Measurements from ENCODE around the gene DYNC2I2. TPM values are rescaled to one million over a fixed set of nuclear protein-coding genes. Genes with fewer than 3 reads are reported as not detected.

The DYNC2I2 gene
- total and polyA plus RNA-seq, 2 experiments from 2014 or later: 58.8 to 93.1 TPM

DNA sequence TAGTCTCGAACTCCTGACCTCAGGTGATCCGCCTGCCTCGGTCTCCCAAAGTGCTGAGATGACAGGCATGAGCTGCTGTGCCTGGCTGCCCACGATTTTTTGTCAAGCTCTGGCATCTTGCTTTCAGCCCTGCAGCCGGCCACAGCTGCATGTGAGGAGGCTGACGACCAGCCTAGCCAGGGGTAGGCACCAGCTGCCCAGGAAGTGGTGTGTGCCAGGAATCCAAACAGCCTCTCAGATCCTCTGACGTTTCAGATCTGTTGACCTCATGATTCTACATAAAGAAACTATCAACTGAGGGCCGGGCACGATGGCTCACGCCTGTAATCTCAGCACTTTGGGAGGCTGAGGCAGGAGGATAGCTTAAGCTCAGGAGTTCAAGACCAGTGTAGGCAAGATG is 19.0 kb downstream of the DYNC2I2 start:
- H3F3A ChIP-seq (ENCODE audit: insufficient read depth): peaks cover 9% of the 10 kb centered on the region; the same call in 1 of the 2 replicates
- H3K9me2 ChIP-seq (ENCODE audit: insufficient read depth): no peaks in the 10 kb centered on the region
- H3K79me2 ChIP-seq (ENCODE audit: insufficient read depth): no peaks in the 10 kb centered on the region
- no peak overlapping the region for H2AFZ ChIP-seq
- H3K27me3 ChIP-seq (replicated peaks; ENCODE audit: insufficient read depth): no peaks in the 10 kb centered on the region
- TF ChIP-seq EZH2 (IDR thresholded peaks at IDR 0.05; ENCODE audit: insufficient read depth, poor library complexity, severe bottlenecking) (no peak), EZH2phosphoT487 (IDR thresholded peaks at IDR 0.05; ENCODE audit: insufficient read depth, low read depth) (no peak)
- H3K4me2 ChIP-seq (ENCODE audit: unreplicated experiment): no peak overlapping the region
- no peak overlapping the region for H3K27ac ChIP-seq
- in situ Hi-C loops (cut with MboI): no loop called here
- no peaks in the 10 kb centered on the region for H3K9me3 ChIP-seq (ENCODE audit: low read depth)
- H4K20me1 ChIP-seq (ENCODE audit: insufficient read depth): no peaks in the 10 kb centered on the region
- no peak overlapping the region for H3K4me3 ChIP-seq
- no peak for DNase-seq
- H3K4me1 ChIP-seq (ENCODE audit: insufficient read depth): peaks cover 10% of the 10 kb centered on the region
- no peak overlapping the region for H3K9ac ChIP-seq
- WGBS, 2 experiments (ENCODE audit: low coverage in 1 of 2, low lambda C conversion rate in 2 of 2, missing lambda C conversion rate in 2 of 2): 75 to 81% methylated on average over 10 of the region's 10 CpGs
- peaks cover 7% of the 10 kb centered on the region; the same call in 1 of the 2 replicates for H3K36me3 ChIP-seq (ENCODE audit: low read depth)

- Histone ChIP-seq H3K9me3 (ENCODE audit: low read depth) (no peaks in the 10 kb centered on the region), H3F3A (ENCODE audit: insufficient read depth) (peaks cover 12% of the 10 kb centered on the region), H3K79me2 (ENCODE audit: insufficient read depth) (no peaks in the 10 kb centered on the region), H3K4me1 (ENCODE audit: insufficient read depth) (peaks cover 10% of the 10 kb centered on the region), H3K9ac (no peak overlapping the region), H3K27ac (no peak overlapping the region), H3K36me3 (ENCODE audit: low read depth) (peaks cover 12% of the 10 kb centered on the region; the same call in 1 of the 2 replicates), H4K20me1 (ENCODE audit: insufficient read depth) (no peaks in the 10 kb centered on the region), H3K27me3 (replicated peaks; ENCODE audit: insufficient read depth) (no peaks in the 10 kb centered on the region), H2AFZ (no peak overlapping the region), H3K4me2 (ENCODE audit: unreplicated experiment) (no peak overlapping the region), H3K4me3 (no peak overlapping the region), H3K9me2 (ENCODE audit: insufficient read depth) (no peaks in the 10 kb centered on the region)
- in situ Hi-C loops (cut with MboI): no loop called here
- no peak for DNase-seq
- WGBS, 2 experiments (ENCODE audit: low coverage in 1 of 2, low lambda C conversion rate in 2 of 2, missing lambda C conversion rate in 2 of 2): 90 to 93% methylated on average over 18 to 19 of the region's 20 CpGs
- TF ChIP-seq EZH2phosphoT487 (IDR thresholded peaks at IDR 0.05; ENCODE audit: insufficient read depth, low read depth) (no peak), EZH2 (IDR thresholded peaks at IDR 0.05; ENCODE audit: insufficient read depth, poor library complexity, severe bottlenecking) (no peak)
Measured at GRCh38 chr9:128636556-128637530, 19.8 kb downstream of the DYNC2I2 start.

DNA sequence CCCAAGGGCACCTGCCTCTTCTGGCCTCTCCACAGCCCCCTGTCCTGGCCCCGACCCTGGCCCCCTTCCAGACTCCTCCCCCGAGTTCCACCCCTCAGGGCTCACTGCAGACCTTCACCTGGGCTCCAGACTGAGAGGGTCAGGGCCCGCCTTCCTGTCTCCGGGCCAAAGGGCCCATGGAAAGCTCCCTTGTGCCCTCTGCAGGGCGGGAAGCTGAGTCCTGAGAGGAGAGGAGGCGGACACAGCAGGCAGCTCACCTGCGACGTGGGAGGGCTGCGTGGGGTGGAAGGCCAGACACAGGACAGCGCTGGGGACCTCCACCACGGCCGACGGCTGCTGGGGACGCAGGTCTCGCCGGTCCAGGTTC is 20.6 kb downstream of the DYNC2I2 start:
- H2AFZ ChIP-seq: no peak overlapping the region
- H3K4me2 ChIP-seq (ENCODE audit: unreplicated experiment): peak overlapping the region; percentile 61
- H3K4me1 ChIP-seq (ENCODE audit: insufficient read depth): peaks cover 10% of the 10 kb centered on the region
- TF ChIP-seq EZH2phosphoT487 (IDR thresholded peaks at IDR 0.05; ENCODE audit: insufficient read depth, low read depth) (no peak), EZH2 (IDR thresholded peaks at IDR 0.05; ENCODE audit: insufficient read depth, poor library complexity, severe bottlenecking) (no peak)
- H4K20me1 ChIP-seq (ENCODE audit: insufficient read depth): no peaks in the 10 kb centered on the region
- H3K9ac ChIP-seq: peak overlapping the region; percentile 76
- H3F3A ChIP-seq (ENCODE audit: insufficient read depth): peaks cover 20% of the 10 kb centered on the region
- WGBS, 2 experiments (ENCODE audit: low coverage in 1 of 2, low lambda C conversion rate in 2 of 2, missing lambda C conversion rate in 2 of 2): 64 to 72% methylated on average over 14 to 16 of the region's 16 CpGs
- peaks cover 20% of the 10 kb centered on the region; the same call in 1 of the 2 replicates for H3K36me3 ChIP-seq (ENCODE audit: low read depth)
- peak overlapping the region; percentile 45; the same call in 1 of the 2 replicates for H3K4me3 ChIP-seq
- peak overlapping the region; percentile 85 for H3K27ac ChIP-seq
- no peaks in the 10 kb centered on the region for H3K9me3 ChIP-seq (ENCODE audit: low read depth)
- H3K9me2 ChIP-seq (ENCODE audit: insufficient read depth): no peaks in the 10 kb centered on the region
- peak; percentile 34 for DNase-seq
- in situ Hi-C loops (cut with MboI): no loop called here
- no peaks in the 10 kb centered on the region for H3K27me3 ChIP-seq (replicated peaks; ENCODE audit: insufficient read depth)
- no peaks in the 10 kb centered on the region for H3K79me2 ChIP-seq (ENCODE audit: insufficient read depth)

DNA sequence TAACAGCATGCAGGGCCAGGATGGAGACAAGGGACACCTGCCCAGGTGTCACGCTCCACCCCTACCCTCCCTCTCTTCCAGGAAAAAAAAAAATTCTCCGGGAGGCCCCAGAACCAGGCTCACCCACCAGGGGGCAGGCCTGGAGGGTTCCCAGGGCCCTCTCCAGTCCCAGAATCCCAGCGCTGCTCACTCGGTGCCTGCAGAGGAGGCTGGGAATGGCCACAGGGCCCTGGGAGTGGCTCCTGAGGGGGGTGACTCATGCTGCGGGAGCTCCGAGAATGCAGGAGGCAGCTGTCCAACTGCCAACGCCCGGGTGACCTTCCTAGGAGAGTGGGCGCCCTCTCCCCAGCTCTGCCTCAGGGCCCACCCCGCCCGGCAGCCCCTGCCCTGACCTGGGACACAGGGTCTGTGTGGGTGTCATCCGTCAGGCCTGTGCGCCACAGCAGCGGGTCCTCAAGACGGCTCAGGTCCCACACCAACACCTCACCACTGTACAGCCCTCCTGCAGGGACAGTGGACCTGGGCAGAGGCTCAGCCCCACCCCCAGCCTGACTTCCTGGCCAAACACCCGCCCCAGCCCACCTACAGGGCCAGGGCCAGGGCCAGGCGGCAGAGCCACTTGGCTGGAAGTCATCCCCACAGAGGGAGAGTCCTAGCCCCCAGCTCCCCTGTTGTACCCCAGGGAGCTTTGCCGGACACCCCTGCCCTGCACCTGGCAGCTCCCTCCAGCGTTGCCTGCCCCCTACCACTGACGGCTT is 21.2 kb downstream of the DYNC2I2 start:
- no peaks in the 10 kb centered on the region for H3K9me2 ChIP-seq (ENCODE audit: insufficient read depth)
- TF ChIP-seq EZH2 (IDR thresholded peaks at IDR 0.05; ENCODE audit: insufficient read depth, poor library complexity, severe bottlenecking) (no peak), EZH2phosphoT487 (IDR thresholded peaks at IDR 0.05; ENCODE audit: insufficient read depth, low read depth) (no peak)
- peak overlapping the region; percentile 61 for H3K4me2 ChIP-seq (ENCODE audit: unreplicated experiment)
- H3K36me3 ChIP-seq (ENCODE audit: low read depth): peaks cover 26% of the 10 kb centered on the region; the same call in 1 of the 2 replicates
- peak overlapping the region; percentile 45; the same call in 1 of the 2 replicates for H3K4me3 ChIP-seq
- H3K27me3 ChIP-seq (replicated peaks; ENCODE audit: insufficient read depth): no peaks in the 10 kb centered on the region
- H3K27ac ChIP-seq: peak overlapping the region; percentile 85
- peak; percentile 99 for DNase-seq
- no peaks in the 10 kb centered on the region for H4K20me1 ChIP-seq (ENCODE audit: insufficient read depth)
- H3K4me1 ChIP-seq (ENCODE audit: insufficient read depth): peaks cover 10% of the 10 kb centered on the region
- peaks cover 24% of the 10 kb centered on the region for H3F3A ChIP-seq (ENCODE audit: insufficient read depth)
- no peaks in the 10 kb centered on the region for H3K79me2 ChIP-seq (ENCODE audit: insufficient read depth)
- 3 to 8% methylated on average over 14 to 19 of the region's 20 CpGs for WGBS, 2 experiments (ENCODE audit: low coverage in 1 of 2, low lambda C conversion rate in 2 of 2, missing lambda C conversion rate in 2 of 2)
- peak overlapping the region; percentile 76 for H3K9ac ChIP-seq
- H3K9me3 ChIP-seq (ENCODE audit: low read depth): no peaks in the 10 kb centered on the region
- H2AFZ ChIP-seq: peak overlapping the region; percentile 49; the same call in 1 of the 2 replicates
- in situ Hi-C loops (cut with MboI): no loop called here
